GM06990 (cell line): Measurements from ENCODE around the gene ZBTB20.

Experiments
- DNase-seq: peaks from one replicate; pipeline ENCODE4 v3.0.0-alpha.2; 2011; ENCODE audit not compliant: insufficient read length; ENCODE audit errors: extremely low read depth
- H3K27me3 ChIP-seq: replicated peaks from 2 replicates; pipeline ENCODE4 v1.6.0; 2011; ENCODE audit warnings: low read length; ENCODE audit not compliant: control insufficient read depth, insufficient read depth
- H3K36me3 ChIP-seq: 2 replicates; pipeline ENCODE4 v1.5.1; 2011; ENCODE audit warnings: low read length; ENCODE audit not compliant: control insufficient read depth, insufficient read depth
- H3K4me3 ChIP-seq: replicated peaks from 2 replicates; pipeline ENCODE4 v1.5.1; 2011; ENCODE audit warnings: low read depth, mild to moderate bottlenecking, control low read depth, low read length
- CTCF ChIP-seq: IDR thresholded peaks from 2 replicates; pipeline ENCODE4 v1.5.1; 2011; ENCODE audit warnings: low read length, control low read depth, mild to moderate bottlenecking, inconsistent platforms; ENCODE audit not compliant: insufficient read depth, poor library complexity, severe bottlenecking

ZBTB20 gene

GRCh38 chr3:114374433-114374990, 772.6 kb downstream of the ZBTB20 start:
- no peak for TF ChIP-seq CTCF
- no peak overlapping the region for H3K4me3 ChIP-seq
- H3K36me3 ChIP-seq: no peaks in the 10 kb centered on the region; the same call in 1 of the 2 replicates
- DNase-seq: no peak
- no peaks in the 10 kb centered on the region for H3K27me3 ChIP-seq

GRCh38 chr3:114370537-114371174, 776.4 kb downstream of the ZBTB20 start:
- no peaks in the 10 kb centered on the region for H3K27me3 ChIP-seq
- DNase-seq: no peak
- no peak overlapping the region for H3K4me3 ChIP-seq
- no peaks in the 10 kb centered on the region; the same call in 1 of the 2 replicates for H3K36me3 ChIP-seq
- TF ChIP-seq CTCF: peak; percentile 27

- H3K4me3 ChIP-seq: no peak overlapping the region
- DNase-seq: no peak
- no peak for TF ChIP-seq CTCF
- no peaks in the 10 kb centered on the region for H3K36me3 ChIP-seq
- no peaks in the 10 kb centered on the region for H3K27me3 ChIP-seq
These were observed 781.2 kb downstream of the ZBTB20 start for GRCh38 chr3:114365909-114366308.

GRCh38 chr3:114364806-114365654, 782.1 kb downstream of the ZBTB20 start:
- Histone ChIP-seq H3K4me3 (no peak overlapping the region), H3K27me3 (no peaks in the 10 kb centered on the region), H3K36me3 (no peaks in the 10 kb centered on the region)
- TF ChIP-seq CTCF: no peak
- DNase-seq: no peak

- TF ChIP-seq CTCF: no peak
- DNase-seq: no peak
- H3K27me3 ChIP-seq: no peaks in the 10 kb centered on the region
These were observed 783.4 kb downstream of the ZBTB20 start for GRCh38 chr3:114363554-114364202.

More at GRCh38 chr3:114363554-114364202, 783.4 kb downstream of the ZBTB20 start:
- no peaks in the 10 kb centered on the region for H3K36me3 ChIP-seq
- H3K4me3 ChIP-seq: no peak overlapping the region
